Skeletal muscle cell (primary cell): ENCODE measurements around the gene HCST.
A peak's percentile ranks its signal among the peaks of the same experiment; 100 is the strongest.

Experiments
- DNase-seq: peaks from one replicate; pipeline ENCODE4 v3.0.0-alpha.2; 2010; ENCODE audit warnings: low read depth
- H3K4me3 ChIP-seq: 2 replicates; pipeline ENCODE4 v1.5.1; 2011; ENCODE audit warnings: low read depth, mild to moderate bottlenecking, control low read depth, low read length, moderate library complexity

Gene HCST

DNA sequence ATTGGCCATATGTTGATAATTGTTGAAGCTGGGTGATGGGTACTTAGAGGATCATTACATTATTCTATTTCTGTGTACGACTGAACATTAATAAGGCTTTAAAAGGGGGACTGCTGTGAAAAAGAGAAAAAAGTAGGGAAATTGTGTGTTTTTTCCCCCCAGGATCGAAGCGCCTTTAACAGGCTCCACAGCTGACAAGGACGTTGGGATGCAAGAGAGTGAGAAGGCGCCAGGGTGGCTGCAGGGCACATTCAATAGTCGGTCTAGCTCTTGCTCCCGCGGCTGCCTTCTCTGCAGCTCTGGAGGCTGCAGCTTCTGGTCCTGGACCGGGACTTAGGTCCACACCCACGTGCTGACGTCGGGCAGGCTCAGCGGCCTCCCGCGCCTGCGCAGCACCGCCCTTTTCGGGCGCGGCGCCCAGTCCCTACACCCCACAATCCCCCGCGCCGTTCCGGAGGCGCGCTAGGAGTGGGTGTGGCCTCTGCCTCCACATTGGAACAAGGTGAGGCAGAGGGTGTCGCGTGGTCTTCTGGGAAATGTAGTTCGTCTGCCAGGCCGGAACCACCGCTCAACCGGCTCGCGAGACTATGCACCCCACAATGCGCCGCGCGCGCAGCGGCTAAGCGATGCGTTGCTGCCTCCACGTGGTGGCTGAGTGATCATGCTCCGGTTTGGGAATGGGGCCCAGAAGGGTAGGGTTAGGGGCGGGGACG, 29.0 kb downstream of the HCST start:
- DNase-seq: peak; percentile 98
- H3K4me3 ChIP-seq: peak overlapping the region; percentile 37

DNA sequence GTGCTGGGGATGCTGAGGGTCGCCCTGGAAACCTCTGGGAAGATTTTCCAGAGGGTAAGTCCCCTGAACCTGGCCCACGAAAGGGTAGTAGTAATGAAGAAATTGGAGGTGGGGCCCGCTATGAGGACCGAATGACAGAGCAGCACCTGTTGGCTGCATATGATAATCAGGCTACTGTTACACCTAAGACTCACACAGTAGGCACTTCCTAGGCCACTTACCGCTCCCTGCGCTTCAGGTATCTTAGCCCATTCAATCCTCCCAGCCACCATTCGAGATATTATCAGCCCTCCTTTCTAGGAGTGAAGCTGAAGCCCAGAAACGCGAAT, 29.5 kb downstream of the HCST start:
- no peak overlapping the region for H3K4me3 ChIP-seq

GRCh38 chr19:35932291-35932936, 30.1 kb downstream of the HCST start:
- H3K4me3 ChIP-seq: no peak overlapping the region
- no peak for DNase-seq

More for the DNA sequence above, 29.5 kb downstream of the HCST start:
- no peak for DNase-seq

GRCh38 chr19:35935911-35936737, 33.8 kb downstream of the HCST start, which contains the start of gene LRFN3:
Gene LRFN3, plus strand, starts transcription at chr19:35936374. Its CDS starts 3,052 bp downstream, at chr19:35939426.
- peak within 1 kb of the TSS; percentile 58 for H3K4me3 ChIP-seq
- DNase-seq: peak; percentile 26

GRCh38 chr19:35936738-35937268, 34.5 kb downstream of the HCST start:
- H3K4me3 ChIP-seq: peak overlapping the region; percentile 58
- DNase-seq: no peak

DNA sequence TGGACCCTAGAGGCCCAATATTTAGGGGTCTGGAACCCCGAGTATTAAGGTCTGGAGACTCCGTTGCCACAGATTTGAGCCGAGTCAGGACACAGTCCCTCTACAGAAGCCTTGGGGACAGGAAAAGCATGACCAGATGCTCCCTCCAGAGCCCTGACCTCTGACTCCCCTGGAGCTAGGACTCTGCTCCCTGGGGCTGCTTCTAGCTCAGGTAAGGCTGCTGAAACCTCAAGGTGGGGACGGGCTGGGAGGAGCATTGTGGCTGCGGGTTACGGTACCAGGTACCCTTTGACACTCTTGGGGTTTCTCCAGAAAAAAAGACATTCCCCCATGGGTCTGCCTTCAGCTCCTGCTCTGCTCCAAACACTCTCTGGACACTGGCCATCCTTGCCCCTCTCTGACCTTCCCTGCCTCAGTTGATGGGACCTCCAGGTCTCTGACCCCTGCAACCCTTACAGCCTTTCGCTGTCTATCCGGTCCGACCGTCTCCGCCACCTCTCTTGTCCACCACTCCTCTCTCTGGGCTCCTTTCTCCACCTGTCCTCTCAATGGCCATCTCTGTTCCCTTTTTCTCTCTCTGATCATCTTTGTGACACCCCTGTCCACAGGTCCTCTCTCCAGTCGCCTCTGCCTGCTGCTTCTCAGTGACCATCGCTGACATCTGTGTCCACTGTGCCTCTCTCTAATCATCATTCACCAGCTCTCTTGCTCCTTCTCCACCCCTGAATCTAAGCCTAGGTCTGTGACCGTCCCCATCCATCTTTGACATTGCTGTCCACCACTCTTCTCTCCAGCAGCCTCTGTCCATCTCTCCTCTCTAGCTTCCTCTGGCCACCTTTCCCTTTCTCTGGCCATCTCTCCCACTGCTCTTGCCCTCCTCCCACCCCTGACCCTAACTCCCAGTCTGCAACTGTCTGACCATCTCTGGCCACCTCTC, 35.3 kb downstream of the HCST start:
- DNase-seq: no peak
- peak overlapping the region; percentile 58 for H3K4me3 ChIP-seq

GRCh38 chr19:35938282-35939224, 36.2 kb downstream of the HCST start:
- no peak overlapping the region for H3K4me3 ChIP-seq
- DNase-seq: no peak

GRCh38 chr19:35939307-35940077, 37.2 kb downstream of the HCST start:
- no peak overlapping the region for H3K4me3 ChIP-seq
- DNase-seq: no peak

- no peak overlapping the region for H3K4me3 ChIP-seq
- no peak for DNase-seq
These were observed 37.9 kb downstream of the HCST start for GRCh38 chr19:35940078-35940775.

GRCh38 chr19:35940839-35941238, 38.5 kb downstream of the HCST start:
- no peak for DNase-seq
- H3K4me3 ChIP-seq: no peak overlapping the region

GRCh38 chr19:35942235-35942634, 39.9 kb downstream of the HCST start:
- no peak overlapping the region for H3K4me3 ChIP-seq

GRCh38 chr19:35943321-35944301, 41.3 kb downstream of the HCST start:
- no peak overlapping the region for H3K4me3 ChIP-seq
- no peak for DNase-seq

More at GRCh38 chr19:35942235-35942634, 39.9 kb downstream of the HCST start:
- DNase-seq: no peak

DNA sequence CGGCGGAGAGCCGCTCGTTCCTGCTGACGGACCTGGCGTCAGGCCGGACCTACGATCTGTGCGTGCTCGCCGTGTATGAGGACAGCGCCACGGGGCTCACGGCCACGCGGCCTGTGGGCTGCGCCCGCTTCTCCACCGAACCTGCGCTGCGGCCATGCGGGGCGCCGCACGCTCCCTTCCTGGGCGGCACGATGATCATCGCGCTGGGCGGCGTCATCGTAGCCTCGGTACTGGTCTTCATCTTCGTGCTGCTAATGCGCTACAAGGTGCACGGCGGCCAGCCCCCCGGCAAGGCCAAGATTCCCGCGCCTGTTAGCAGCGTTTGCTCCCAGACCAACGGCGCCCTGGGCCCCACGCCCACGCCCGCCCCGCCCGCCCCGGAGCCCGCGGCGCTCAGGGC, 42.2 kb downstream of the HCST start:
- DNase-seq: no peak
- H3K4me3 ChIP-seq: no peak overlapping the region

- no peak overlapping the region for H3K4me3 ChIP-seq
These were observed 42.9 kb downstream of the HCST start for GRCh38 chr19:35945121-35945790.

DNA sequence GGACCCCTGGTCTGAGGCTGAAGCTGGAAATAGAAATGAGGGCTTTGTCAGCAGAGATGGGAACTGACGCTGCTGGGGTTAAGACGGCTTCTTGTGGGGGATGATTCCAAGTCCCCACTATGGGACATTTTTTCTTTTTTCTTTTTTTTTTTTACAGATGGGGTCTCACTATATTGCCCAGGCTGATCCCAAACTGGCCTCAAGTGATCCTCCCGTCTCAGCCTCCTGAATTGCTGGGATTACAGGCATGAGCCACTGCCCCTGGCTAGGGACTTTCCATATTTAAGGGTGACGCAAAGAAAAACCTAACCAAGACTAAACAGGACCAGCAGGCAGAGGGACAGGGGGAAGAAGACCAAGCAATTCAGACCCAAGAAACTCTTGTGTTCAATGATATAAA, 43.9 kb downstream of the HCST start:
- no peak for DNase-seq
- no peak overlapping the region for H3K4me3 ChIP-seq

More at GRCh38 chr19:35945121-35945790, 42.9 kb downstream of the HCST start:
- no peak for DNase-seq
